Tibial nerve (tissue), 4 donors: Measurements from ENCODE around the gene SMIM24. TPM values are rescaled to one million over a fixed set of nuclear protein-coding genes. Genes with fewer than 3 reads are reported as not detected.

Experiments used
- DNase-seq, 2 donors: peaks; one replicate each; pipeline ENCODE4 v3.0.0-alpha.2; 2019; ENCODE audit warnings: low spot score in 2 of 2
- H3K27ac ChIP-seq, 4 donors: fragments of 200-600 bp; sonication (generic) in 3 of 4; one replicate each; pipeline ENCODE4 v1.5.1; 2017 to 2019; ENCODE audit warnings: mild to moderate bottlenecking in 1 of 4
- H3K27me3 ChIP-seq, 2 donors: fragments of 200-600 bp; sonication (generic) in 1 of 2; one replicate each; pipeline versions ENCODE4 v1.5.1 to v1.6.0; 2017 to 2019
- H3K36me3 ChIP-seq, 3 donors: fragments of 200-600 bp; sonication (generic); one replicate each; pipeline ENCODE4 v1.5.1; 2018 to 2019
- H3K4me1 ChIP-seq, 4 donors: fragments of 200-600 bp; sonication (generic) in 3 of 4; one replicate each; pipeline ENCODE4 v1.5.1; 2017 to 2019
- H3K4me3 ChIP-seq, 4 donors: fragments of 200-600 bp; sonication (generic) in 3 of 4; one replicate each; pipeline ENCODE4 v1.5.1; 2017 to 2019; ENCODE audit warnings: mild to moderate bottlenecking in 1 of 4, moderate library complexity in 1 of 4
- H3K9me3 ChIP-seq, 4 donors: fragments of 200-600 bp; sonication (generic) in 3 of 4; one replicate each; pipeline ENCODE4 v1.5.1; 2017 to 2019
- CTCF ChIP-seq, 5 experiments: fragments of 200-600 bp in 3 of 5; fragments of 450-650 bp in 2 of 5; sonication (generic) in 3 of 5; IDR thresholded peaks; one replicate each; pipeline ENCODE4 v1.5.1; 2016 to 2019; ENCODE audit warnings: antibody characterized with exemption in 5 of 5, mild to moderate bottlenecking in 3 of 5, moderate library complexity in 2 of 5
- EP300 ChIP-seq, 2 donors: sonication (generic); formaldehyde crosslinking; IDR thresholded peaks; one replicate each; pipeline ENCODE4 v1.6.1; 2017; ENCODE audit warnings: antibody characterized with exemption in 2 of 2, mild to moderate bottlenecking in 1 of 2
- POLR2A ChIP-seq, 2 donors: fragments of 450-650 bp; IDR thresholded peaks; one replicate each; pipeline ENCODE4 v1.6.1; 2017; ENCODE audit warnings: antibody characterized with exemption in 2 of 2, mild to moderate bottlenecking in 2 of 2, moderate library complexity in 2 of 2
- WGBS, 2 donors: methylation state at CpG; one replicate each; pipeline ENCODE4 v1.1.5; 2018; 5-methylcytosine and 5-hydroxymethylcytosine counted together
- total RNA-seq, 4 donors: library from RNA; depleted of rRNA; stranded (reverse); fragments of >200 nt; gene quantifications; one replicate each; pipeline ENCODE4 v1.1.0, GENCODE V29; 2016

Gene SMIM24
- total RNA-seq, 4 donors from 2014 or later = not detected

GRCh38 chr19:3522421-3523360 is 42.4 kb upstream of the SMIM24 start:
- Histone ChIP-seq H3K9me3 (no peaks in the 10 kb centered on the region), H3K36me3 (peaks cover 2 to 87% (median 21%) of the 10 kb centered on the region in 3 donors), H3K4me3 (no peak overlapping the region), H3K27me3 (no peaks in the 10 kb centered on the region), H3K27ac (no peak overlapping the region), H3K4me1 (peaks cover 0 to 11% (median 0%) of the 10 kb centered on the region in 4 donors)
- no peak for DNase-seq
- WGBS, 2 donors = 92 to 93% methylated on average over 23 to 38 of the region's 40 CpGs
- TF ChIP-seq EP300 (IDR thresholded peaks at IDR 0.05) (no peak), POLR2A (IDR thresholded peaks at IDR 0.05) (no peak), CTCF (IDR thresholded peaks at IDR 0.05) (no peak)

GRCh38 chr19:3521104-3521445 is 40.8 kb upstream of the SMIM24 start:
- Histone ChIP-seq H3K9me3 (no peaks in the 10 kb centered on the region), H3K4me1 (peaks cover 0 to 25% (median under 1%) of the 10 kb centered on the region in 4 donors), H3K4me3 (no peak overlapping the region), H3K36me3 (peaks cover 0 to 74% (median 5%) of the 10 kb centered on the region in 3 donors), H3K27ac (no peak overlapping the region), H3K27me3 (no peaks in the 10 kb centered on the region)
- no peak for TF ChIP-seq CTCF (IDR thresholded peaks at IDR 0.05)
- no peak for TF ChIP-seq POLR2A (IDR thresholded peaks at IDR 0.05)
- TF ChIP-seq EP300 (IDR thresholded peaks at IDR 0.05) = no peak
- WGBS, 2 donors = 88 to 92% methylated on average over 7 of the region's 7 CpGs
- DNase-seq = no peak

- Histone ChIP-seq H3K27me3 (no peaks in the 10 kb centered on the region), H3K4me3 (no peak overlapping the region), H3K4me1 (peaks cover 0 to 31% (median 3%) of the 10 kb centered on the region in 4 donors), H3K36me3 (peaks cover 0 to 68% (median 0%) of the 10 kb centered on the region in 3 donors), H3K27ac (no peak overlapping the region), H3K9me3 (no peaks in the 10 kb centered on the region)
- TF ChIP-seq POLR2A (IDR thresholded peaks at IDR 0.05) (no peak), EP300 (IDR thresholded peaks at IDR 0.05) (no peak), CTCF (IDR thresholded peaks at IDR 0.05) (no peak)
- WGBS, 2 donors = 89% methylated on average over 28 to 34 of the region's 37 CpGs
- DNase-seq = no peak
Observed at GRCh38 chr19:3520166-3521103, 40.1 kb upstream of the SMIM24 start.

- no peaks in the 10 kb centered on the region for H3K9me3 ChIP-seq
- WGBS, 2 donors = 86 to 87% methylated on average over 8 to 18 of the region's 18 CpGs
- H3K27me3 ChIP-seq = no peaks in the 10 kb centered on the region
- TF ChIP-seq EP300 (IDR thresholded peaks at IDR 0.05) = no peak
- no peak overlapping the region for H3K4me3 ChIP-seq
- no peak for DNase-seq
- no peak overlapping the region for H3K27ac ChIP-seq
- H3K4me1 ChIP-seq = peaks cover 0 to 42% (median 3%) of the 10 kb centered on the region in 4 donors
- peaks cover 0 to 59% (median 0%) of the 10 kb centered on the region in 3 donors for H3K36me3 ChIP-seq
Observed at GRCh38 chr19:3519126-3519525, 38.8 kb upstream of the SMIM24 start.

GRCh38 chr19:3518659-3519058 is 38.3 kb upstream of the SMIM24 start:
- no peaks in the 10 kb centered on the region for H3K27me3 ChIP-seq
- no peak overlapping the region for H3K27ac ChIP-seq
- TF ChIP-seq EP300 (IDR thresholded peaks at IDR 0.05) = no peak
- peaks cover 0 to 54% (median 0%) of the 10 kb centered on the region in 3 donors for H3K36me3 ChIP-seq
- DNase-seq = no peak
- H3K9me3 ChIP-seq = no peaks in the 10 kb centered on the region
- no peak overlapping the region for H3K4me3 ChIP-seq
- peaks cover 0 to 45% (median 3%) of the 10 kb centered on the region in 4 donors for H3K4me1 ChIP-seq
- WGBS, 2 donors = 86 to 89% methylated on average over 2 of the region's 2 CpGs
